Gastrocnemius medialis (tissue), 4 donors: ENCODE measurements around the gene KCNJ1. TPM values are rescaled to one million over a fixed set of nuclear protein-coding genes. Genes with fewer than 3 reads are reported as not detected.

Source experiments
- ATAC-seq, 2 donors: fragments of 150-250 bp; one replicate each; pipeline ENCODE4 v1.9.1; 2016
- DNase-seq, 2 donors: peaks; one replicate each; pipeline ENCODE4 v3.0.0-alpha.2; 2019
- H3K27ac ChIP-seq, 4 donors: fragments of 200-600 bp; sonication (generic); 1 replicate in 1 of 4; 2 replicates in 3 of 4; pipeline ENCODE4 v1.5.1; 2016 to 2018; ENCODE audit warnings: mild to moderate bottlenecking in 2 of 4, moderate library complexity in 1 of 4
- H3K27me3 ChIP-seq, 3 donors: fragments of 200-600 bp; sonication (generic) in 2 of 3; 1 replicate in 1 of 3; 2 replicates in 2 of 3; pipeline versions ENCODE4 v1.5.1 to v1.6.0; 2016 to 2019; ENCODE audit warnings: mild to moderate bottlenecking in 1 of 3, moderate library complexity in 1 of 3
- H3K36me3 ChIP-seq, 2 donors: fragments of 200-600 bp; sonication (generic) in 1 of 2; one replicate each; pipeline ENCODE4 v1.5.1; 2017 to 2018
- H3K4me1 ChIP-seq, 2 donors: fragments of 200-600 bp; sonication (generic) in 1 of 2; one replicate each; pipeline ENCODE4 v1.5.1; 2016 to 2017; ENCODE audit warnings: mild to moderate bottlenecking in 2 of 2
- H3K4me3 ChIP-seq, 4 donors: fragments of 200-600 bp; sonication (generic) in 3 of 4; 1 replicate in 1 of 4; 2 replicates in 3 of 4; pipeline ENCODE4 v1.5.1; 2016 to 2019; ENCODE audit warnings: mild to moderate bottlenecking in 2 of 4
- H3K9me3 ChIP-seq, 3 donors: fragments of 200-600 bp; sonication (generic) in 2 of 3; 1 replicate in 1 of 3; 2 replicates in 2 of 3; pipeline ENCODE4 v1.5.1; 2016 to 2019
- POLR2A ChIP-seq, 2 donors: fragments of 450-650 bp; IDR thresholded peaks; one replicate each; pipeline ENCODE4 v1.6.1; 2017; ENCODE audit warnings: antibody characterized with exemption in 2 of 2, mild to moderate bottlenecking in 2 of 2, moderate library complexity in 2 of 2
- in situ Hi-C, 4 donors: fragments of 200-750 bp; cut with MboI; loops; one replicate each; pipeline versions ENCODE4 v1.15.0 to v1.8.0; 2017; ENCODE audit warnings: low sequenced_read_pairs in 4 of 4
- intact Hi-C: fragments of 100-400 bp; cut with DNase I; formaldehyde crosslinking; loops from one replicate; pipeline ENCODE4 v1.15.1; 2023; ENCODE audit warnings: low total_unique reads
- total RNA-seq, 4 donors: library from RNA; depleted of rRNA; stranded (reverse); fragments of >200 nt; gene quantifications; one replicate each; pipeline versions ENCODE4 v1.1.0 to v1.2.3, GENCODE V29; 2016
- TF ChIP-seq, protein P1 (sequence below), 5 experiments: fragments of 450-650 bp in 3 of 5; fragments of 200-600 bp in 2 of 5; sonication (generic) in 2 of 5; IDR thresholded peaks in 4 of 5; conservative IDR thresholded peaks in 1 of 5; 1 replicate in 4 of 5; 2 replicates in 1 of 5; pipeline ENCODE4 v1.5.1; 2016 to 2019; ENCODE audit warnings: antibody characterized with exemption in 5 of 5, mild to moderate bottlenecking in 3 of 5, moderate library complexity in 3 of 5

Gene KCNJ1
- total RNA-seq, 4 donors from 2014 or later = 3.1 TPM; not detected in 3

DNA sequence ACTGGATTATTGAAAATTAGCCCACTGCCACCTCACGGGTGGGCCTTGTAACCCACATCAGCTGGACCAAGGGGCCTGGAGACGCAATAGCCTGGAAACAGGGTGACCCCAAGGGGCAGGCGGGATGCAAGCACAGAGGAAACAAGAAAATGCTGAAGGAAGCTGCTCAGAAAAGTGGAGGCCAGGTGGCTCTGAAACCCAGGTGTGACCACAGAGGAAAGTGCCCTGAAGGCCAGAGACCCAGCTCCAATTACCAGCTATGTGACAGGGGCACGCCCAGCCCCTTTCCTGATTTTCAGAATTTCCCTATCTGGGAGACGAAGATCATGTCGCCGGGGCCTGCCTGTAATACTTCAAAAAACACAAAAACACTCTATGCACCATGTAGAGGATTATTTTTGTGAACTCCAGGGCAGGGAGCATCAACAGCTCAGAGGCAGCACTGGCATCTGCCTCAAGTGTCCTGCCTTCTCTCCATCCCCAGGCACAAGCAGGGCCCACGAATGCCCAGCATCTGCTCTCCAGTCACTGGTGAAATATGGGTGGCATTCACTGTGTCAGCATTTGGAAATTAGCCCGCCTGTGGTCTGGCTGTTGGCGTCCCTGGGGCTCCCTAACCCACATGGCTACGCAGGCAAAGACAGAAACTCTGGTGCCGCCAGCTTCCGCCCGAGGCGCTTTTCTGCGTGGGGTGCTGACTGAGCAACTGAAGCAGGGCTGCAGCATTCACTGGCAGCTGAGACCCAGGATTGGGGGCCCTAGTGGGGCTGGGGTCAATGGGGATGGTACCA is 6.3 kb downstream of the KCNJ1 start:
- H3K36me3 ChIP-seq = no peaks in the 10 kb centered on the region
- in situ Hi-C loops = no loop called here
- H3K27me3 ChIP-seq = no peaks in the 10 kb centered on the region
- H3K4me3 ChIP-seq = no peak overlapping the region
- no peak for ATAC-seq
- TF ChIP-seq, protein P1, sequence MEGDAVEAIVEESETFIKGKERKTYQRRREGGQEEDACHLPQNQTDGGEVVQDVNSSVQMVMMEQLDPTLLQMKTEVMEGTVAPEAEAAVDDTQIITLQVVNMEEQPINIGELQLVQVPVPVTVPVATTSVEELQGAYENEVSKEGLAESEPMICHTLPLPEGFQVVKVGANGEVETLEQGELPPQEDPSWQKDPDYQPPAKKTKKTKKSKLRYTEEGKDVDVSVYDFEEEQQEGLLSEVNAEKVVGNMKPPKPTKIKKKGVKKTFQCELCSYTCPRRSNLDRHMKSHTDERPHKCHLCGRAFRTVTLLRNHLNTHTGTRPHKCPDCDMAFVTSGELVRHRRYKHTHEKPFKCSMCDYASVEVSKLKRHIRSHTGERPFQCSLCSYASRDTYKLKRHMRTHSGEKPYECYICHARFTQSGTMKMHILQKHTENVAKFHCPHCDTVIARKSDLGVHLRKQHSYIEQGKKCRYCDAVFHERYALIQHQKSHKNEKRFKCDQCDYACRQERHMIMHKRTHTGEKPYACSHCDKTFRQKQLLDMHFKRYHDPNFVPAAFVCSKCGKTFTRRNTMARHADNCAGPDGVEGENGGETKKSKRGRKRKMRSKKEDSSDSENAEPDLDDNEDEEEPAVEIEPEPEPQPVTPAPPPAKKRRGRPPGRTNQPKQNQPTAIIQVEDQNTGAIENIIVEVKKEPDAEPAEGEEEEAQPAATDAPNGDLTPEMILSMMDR (IDR thresholded peaks at IDR 0.05 in 4 of 5, conservative IDR thresholded peaks at IDR 0.05 in 1 of 5) = no peak
- no peak for TF ChIP-seq POLR2A (IDR thresholded peaks at IDR 0.05)
- DNase-seq = no peak
- no peaks in the 10 kb centered on the region for H3K9me3 ChIP-seq
- intact Hi-C loops = no loop called here
- H3K27ac ChIP-seq = no peak overlapping the region
- H3K4me1 ChIP-seq = no peaks in the 10 kb centered on the region

DNA sequence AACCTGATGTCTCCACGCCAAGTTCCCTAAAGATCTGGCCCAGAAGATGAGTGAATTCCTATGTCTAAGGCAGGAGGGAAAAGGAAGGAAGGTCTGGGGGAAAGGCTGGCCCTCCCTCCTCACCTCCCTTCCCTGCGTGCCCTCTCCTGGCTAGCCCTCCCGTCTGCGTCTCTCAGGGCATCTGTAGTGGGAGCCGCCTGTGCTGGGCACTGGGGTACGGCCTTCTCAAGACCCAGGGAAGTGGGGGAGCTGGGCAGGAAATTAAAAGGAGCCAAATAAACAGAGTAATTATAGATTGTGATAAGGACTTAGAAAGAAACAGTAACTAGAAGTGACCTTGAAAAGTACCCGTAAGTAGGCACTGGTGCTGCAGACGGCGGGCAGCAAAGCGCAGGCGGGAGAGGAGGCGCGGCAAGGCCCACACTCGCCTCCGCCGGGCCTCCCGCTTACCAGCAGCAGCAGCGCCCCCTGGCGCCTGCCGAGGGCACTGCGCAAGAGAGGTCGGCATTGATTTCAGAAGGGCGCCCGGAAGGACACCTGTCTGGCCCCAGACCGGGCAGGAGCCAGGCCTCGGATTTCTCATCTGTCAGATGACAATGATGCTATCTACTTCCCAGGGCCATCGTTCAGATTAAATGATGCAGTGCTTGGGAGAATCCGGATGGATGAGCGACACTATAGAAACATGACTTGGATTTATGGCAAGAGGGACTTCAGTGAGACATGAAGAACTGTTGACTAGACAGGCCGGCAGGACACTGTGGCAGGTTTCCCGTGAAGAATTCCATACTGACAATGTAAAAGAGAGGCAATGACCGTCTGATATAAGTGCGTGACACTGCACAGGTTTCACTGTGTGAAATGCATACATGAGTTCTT is 7.3 kb downstream of the KCNJ1 start:
- in situ Hi-C loops = no loop called here
- no peaks in the 10 kb centered on the region for H3K4me1 ChIP-seq
- intact Hi-C loops = no loop called here
- H3K27ac ChIP-seq = no peak overlapping the region
- ATAC-seq (no peak), DNase-seq (peak in 1 of 2 donors; percentile 24)
- no peaks in the 10 kb centered on the region for H3K27me3 ChIP-seq
- no peak for TF ChIP-seq POLR2A (IDR thresholded peaks at IDR 0.05)
- TF ChIP-seq, protein P1 (IDR thresholded peaks at IDR 0.05 in 4 of 5, conservative IDR thresholded peaks at IDR 0.05 in 1 of 5) = peak in 3 of 5 experiments; percentile 50 to 70 (median 65)
- H3K36me3 ChIP-seq = no peaks in the 10 kb centered on the region
- H3K4me3 ChIP-seq = no peak overlapping the region
- no peaks in the 10 kb centered on the region for H3K9me3 ChIP-seq

DNA sequence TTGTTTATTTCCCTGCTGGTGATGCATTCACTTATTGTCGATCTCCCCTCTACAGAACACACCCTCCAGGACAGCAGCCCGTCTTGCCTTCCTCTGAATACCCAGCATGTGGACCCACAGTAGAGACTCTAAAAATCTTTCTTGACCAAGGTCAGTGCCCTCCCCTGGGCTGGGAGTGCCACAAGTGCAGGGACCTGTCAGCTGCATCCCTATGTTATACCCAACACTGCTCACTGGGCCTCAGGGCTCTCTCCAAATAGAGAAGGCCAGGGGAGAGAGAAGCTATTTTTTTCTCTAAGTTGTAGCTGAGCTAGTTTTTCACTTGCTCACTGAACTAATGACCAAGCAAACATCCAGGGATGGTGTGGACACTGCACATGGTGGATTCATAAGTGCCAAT is 9.8 kb downstream of the KCNJ1 start:
- in situ Hi-C loops (no loop called here), intact Hi-C loops (no loop called here)
- Histone ChIP-seq H3K4me1 (no peaks in the 10 kb centered on the region), H3K27ac (no peak overlapping the region), H3K9me3 (no peaks in the 10 kb centered on the region), H3K4me3 (no peak overlapping the region), H3K27me3 (no peaks in the 10 kb centered on the region), H3K36me3 (no peaks in the 10 kb centered on the region)
- no peak for ATAC-seq
- TF ChIP-seq, protein P1 (IDR thresholded peaks at IDR 0.05 in 4 of 5, conservative IDR thresholded peaks at IDR 0.05 in 1 of 5) = no peak
- TF ChIP-seq POLR2A (IDR thresholded peaks at IDR 0.05) = no peak
- no peak for DNase-seq

DNA sequence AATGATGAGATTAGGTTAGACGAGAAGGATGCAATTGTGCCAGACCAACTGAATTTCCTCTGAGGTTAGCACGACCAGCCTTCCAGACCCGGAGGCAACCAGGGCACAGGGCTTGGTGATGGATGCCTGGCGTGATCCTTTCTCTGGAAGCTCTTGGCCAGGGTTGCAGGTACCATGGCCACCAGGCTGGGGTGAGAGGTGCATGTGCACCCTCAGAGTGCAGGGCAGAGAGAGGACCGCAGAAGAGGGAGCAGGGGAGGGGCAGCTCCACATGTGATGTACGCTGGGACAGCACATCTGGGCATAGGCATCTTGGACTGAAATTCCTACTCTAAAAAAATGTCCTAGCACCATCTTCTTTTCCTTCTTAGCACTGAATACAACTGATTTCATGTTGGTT is 10.9 kb downstream of the KCNJ1 start:
- no peaks in the 10 kb centered on the region for H3K27me3 ChIP-seq
- no peak for TF ChIP-seq POLR2A (IDR thresholded peaks at IDR 0.05)
- TF ChIP-seq, protein P1 (IDR thresholded peaks at IDR 0.05 in 4 of 5, conservative IDR thresholded peaks at IDR 0.05 in 1 of 5) = no peak
- in situ Hi-C loops (no loop called here), intact Hi-C loops (no loop called here)
- H3K36me3 ChIP-seq = no peaks in the 10 kb centered on the region
- no peaks in the 10 kb centered on the region for H3K9me3 ChIP-seq
- ATAC-seq = no peak
- H3K4me3 ChIP-seq = no peak overlapping the region
- no peak overlapping the region for H3K27ac ChIP-seq
- no peaks in the 10 kb centered on the region for H3K4me1 ChIP-seq
- no peak for DNase-seq
